NCI-H146 (cell line): ENCODE data around the gene RBPMS2.
"Not testable (repeated sequence)": the region's sequence is repeated elsewhere in the genome, so short reads cannot be mapped to it uniquely, and the experiment has no call there.

Experiments used
- DNase-seq: peaks from one replicate; lab custom pipeline; 2025; lab: John Stamatoyannopoulos, UW

The RBPMS2 gene

GRCh38 chr15:64753480-64754185 lies 21.8 kb downstream of the RBPMS2 start:
- DNase-seq = no peak

- DNase-seq = no peak
Measured at GRCh38 chr15:64751464-64751863, 23.9 kb downstream of the RBPMS2 start.

GRCh38 chr15:64749999-64750657 lies 25.3 kb downstream of the RBPMS2 start:
- DNase-seq = no peak

- no peak for DNase-seq
Measured at GRCh38 chr15:64749167-64749566, 26.2 kb downstream of the RBPMS2 start.

- DNase-seq = no peak
Measured at GRCh38 chr15:64748251-64748650, 27.1 kb downstream of the RBPMS2 start.

- no peak for DNase-seq
Measured at GRCh38 chr15:64747578-64747977, 27.8 kb downstream of the RBPMS2 start.

- no peak for DNase-seq
Measured at GRCh38 chr15:64746921-64747320, 28.5 kb downstream of the RBPMS2 start.

- DNase-seq = no peak
Measured at GRCh38 chr15:64746356-64746755, 29.0 kb downstream of the RBPMS2 start.

GRCh38 chr15:64743691-64744090 lies 31.7 kb downstream of the RBPMS2 start:
- no peak for DNase-seq

GRCh38 chr15:64742921-64743320 lies 32.5 kb downstream of the RBPMS2 start:
- DNase-seq = no peak

- no peak for DNase-seq
Measured at GRCh38 chr15:64742385-64742784, 33.0 kb downstream of the RBPMS2 start.

- DNase-seq = not testable (repeated sequence)
Measured at GRCh38 chr15:64741708-64742107, 33.7 kb downstream of the RBPMS2 start.

- no peak for DNase-seq
Measured at GRCh38 chr15:64740311-64741170, 34.8 kb downstream of the RBPMS2 start.

GRCh38 chr15:64739577-64740143 lies 35.7 kb downstream of the RBPMS2 start:
- DNase-seq = no peak

- DNase-seq = no peak
Measured at GRCh38 chr15:64739156-64739555, 36.2 kb downstream of the RBPMS2 start.

GRCh38 chr15:64738226-64739095 lies 36.9 kb downstream of the RBPMS2 start:
- no peak for DNase-seq

GRCh38 chr15:64732156-64732860 lies 43.1 kb downstream of the RBPMS2 start:
- DNase-seq = no peak

- no peak for DNase-seq
Measured at GRCh38 chr15:64731805-64732151, 43.6 kb downstream of the RBPMS2 start.

GRCh38 chr15:64731012-64731804 lies 44.2 kb downstream of the RBPMS2 start:
- DNase-seq = peak; percentile 73

- DNase-seq = no peak
Measured at GRCh38 chr15:64730151-64730550, 45.2 kb downstream of the RBPMS2 start.
